ENCODE measurements around the gene SLIT2. TPM values are rescaled to one million over a fixed set of nuclear protein-coding genes. Genes with fewer than 3 reads are reported as not detected.

The SLIT2 gene
- total RNA-seq, 1 experiment from 2014 or later, result 5.3 TPM

GRCh38 chr4:20284990-20285389 is 33.3 kb downstream of the SLIT2 start:
- no peak overlapping the region for H2AFZ ChIP-seq
- H3K36me3 ChIP-seq (ENCODE audit: low read depth), result no peaks in the 10 kb centered on the region
- H3K4me2 ChIP-seq, result no peak overlapping the region
- POLR2A ChIA-PET (ENCODE audit: unreplicated experiment), result interaction anchor here (0.6 kb wide), 1 partner anchor 8 kb away, joined by 4 read pairs; no protein-coding TSS in a partner anchor
- H3K27me3 ChIP-seq (ENCODE audit: insufficient read depth, low read depth), result no peaks in the 10 kb centered on the region
- DNase-seq, result no peak
- H3K9me2 ChIP-seq (ENCODE audit: insufficient read depth), result no peaks in the 10 kb centered on the region
- H3K9me3 ChIP-seq (ENCODE audit: insufficient read depth, low read depth), result no peaks in the 10 kb centered on the region
- no peaks in the 10 kb centered on the region for H4K20me1 ChIP-seq (ENCODE audit: insufficient read depth)
- no peaks in the 10 kb centered on the region for H3K4me1 ChIP-seq (replicated peaks; ENCODE audit: insufficient read depth)
- no TSS peak for BruUV-seq (replicated peaks)
- TF ChIP-seq EZH2 (IDR thresholded peaks at IDR 0.05; ENCODE audit: low read depth), result no peak
- TF ChIP-seq CTCF (conservative IDR thresholded peaks at IDR 0.05), result no peak
- no peak overlapping the region for H3K4me3 ChIP-seq
- no peak overlapping the region for H3K27ac ChIP-seq
- no peaks in the 10 kb centered on the region for H3K79me2 ChIP-seq (ENCODE audit: low read depth)
- CTCF ChIA-PET, result no interaction called here
- H3F3A ChIP-seq (ENCODE audit: insufficient read depth, low read depth), result no peaks in the 10 kb centered on the region
- intact Hi-C loops (cut with micrococcal nuclease; ENCODE audit: unreplicated experiment), result loop anchor here (5.0 kb wide), 1 partner anchor 33 kb away; the partner anchor contains the start of gene SLIT2

GRCh38 chr4:20287246-20287645 is 35.5 kb downstream of the SLIT2 start:
- POLR2A ChIA-PET (ENCODE audit: unreplicated experiment), result no interaction called here
- H3K9me2 ChIP-seq (ENCODE audit: insufficient read depth), result no peaks in the 10 kb centered on the region
- no peaks in the 10 kb centered on the region for H4K20me1 ChIP-seq (ENCODE audit: insufficient read depth)
- no peak overlapping the region for H3K4me2 ChIP-seq
- no peaks in the 10 kb centered on the region for H3K9me3 ChIP-seq (ENCODE audit: insufficient read depth, low read depth)
- no peak overlapping the region for H2AFZ ChIP-seq
- H3K27ac ChIP-seq, result no peak overlapping the region
- TF ChIP-seq CTCF (conservative IDR thresholded peaks at IDR 0.05) (no peak), EZH2 (IDR thresholded peaks at IDR 0.05; ENCODE audit: low read depth) (no peak)
- CTCF ChIA-PET, result no interaction called here
- H3K36me3 ChIP-seq (ENCODE audit: low read depth), result no peaks in the 10 kb centered on the region
- no peaks in the 10 kb centered on the region for H3K79me2 ChIP-seq (ENCODE audit: low read depth)
- intact Hi-C loops (cut with micrococcal nuclease; ENCODE audit: unreplicated experiment), result loop anchor here (5.0 kb wide), 1 partner anchor 35 kb away; the partner anchor contains the start of gene SLIT2
- no peaks in the 10 kb centered on the region for H3K27me3 ChIP-seq (ENCODE audit: insufficient read depth, low read depth)
- BruUV-seq (replicated peaks), result no TSS peak
- H3K4me3 ChIP-seq, result no peak overlapping the region
- no peak for DNase-seq
- H3K4me1 ChIP-seq (replicated peaks; ENCODE audit: insufficient read depth), result no peaks in the 10 kb centered on the region
- no peaks in the 10 kb centered on the region for H3F3A ChIP-seq (ENCODE audit: insufficient read depth, low read depth)

GRCh38 chr4:20288047-20288650 is 36.4 kb downstream of the SLIT2 start:
- Histone ChIP-seq H3K79me2 (ENCODE audit: low read depth) (no peaks in the 10 kb centered on the region), H3K36me3 (ENCODE audit: low read depth) (no peaks in the 10 kb centered on the region), H3K9me2 (ENCODE audit: insufficient read depth) (no peaks in the 10 kb centered on the region), H3K27me3 (ENCODE audit: insufficient read depth, low read depth) (no peaks in the 10 kb centered on the region), H2AFZ (no peak overlapping the region), H3K9me3 (ENCODE audit: insufficient read depth, low read depth) (no peaks in the 10 kb centered on the region), H3K4me1 (replicated peaks; ENCODE audit: insufficient read depth) (no peaks in the 10 kb centered on the region), H3K4me2 (no peak overlapping the region), H3K4me3 (no peak overlapping the region), H3K27ac (no peak overlapping the region), H4K20me1 (ENCODE audit: insufficient read depth) (no peaks in the 10 kb centered on the region), H3F3A (ENCODE audit: insufficient read depth, low read depth) (no peaks in the 10 kb centered on the region)
- DNase-seq, result no peak
- BruUV-seq (replicated peaks), result no TSS peak
- ChIA-PET POLR2A (ENCODE audit: unreplicated experiment) (no interaction called here), CTCF (interaction anchor here (0.6 kb wide), 1 partner anchor 11 kb away, joined by 4 read pairs; no protein-coding TSS in a partner anchor)
- intact Hi-C loops (cut with micrococcal nuclease; ENCODE audit: unreplicated experiment), result loop anchor here (5.0 kb wide), 1 partner anchor 36 kb away; the partner anchor contains the start of gene SLIT2
- TF ChIP-seq CTCF (conservative IDR thresholded peaks at IDR 0.05), result no peak
- TF ChIP-seq EZH2 (IDR thresholded peaks at IDR 0.05; ENCODE audit: low read depth), result no peak
